HUDEP-2 (cell line): ENCODE results near the gene FARS2.
"Not testable (repeated sequence)": the region's sequence is repeated elsewhere in the genome, so short reads cannot be mapped to it uniquely, and the experiment has no call there.

Experiments used
- DNase-seq, 76 experiments: peaks; one replicate each; lab custom pipeline; 2025; ENCODE audit not compliant: unreplicated experiment in 76 of 76; lab: John Stamatoyannopoulos, UW

The FARS2 gene

GRCh38 chr6:5652406-5653137, 391.3 kb downstream of the FARS2 start:
- DNase-seq: no peak

DNA sequence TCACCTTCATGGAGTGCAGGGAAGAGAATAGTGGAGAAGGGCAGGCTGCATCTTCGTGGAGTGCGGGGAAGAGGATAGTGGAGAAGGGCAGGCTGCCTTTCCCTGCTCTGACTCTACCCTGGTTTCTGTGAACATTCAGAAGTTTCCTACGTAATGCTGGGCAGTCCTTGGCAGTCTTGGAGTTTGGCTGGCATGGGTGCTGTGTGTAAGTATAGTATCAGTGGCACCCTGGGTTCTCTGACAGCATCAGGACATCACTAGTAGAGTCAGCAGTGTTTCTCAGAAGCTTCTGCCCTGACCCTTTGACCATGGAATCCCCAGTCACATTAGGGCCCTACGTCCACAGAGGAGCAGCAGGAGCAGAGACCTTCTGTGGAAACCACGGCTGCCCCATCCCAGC, 392.5 kb downstream of the FARS2 start:
- no peak for DNase-seq

GRCh38 chr6:5656226-5656625, 394.9 kb downstream of the FARS2 start:
- no peak for DNase-seq

DNA sequence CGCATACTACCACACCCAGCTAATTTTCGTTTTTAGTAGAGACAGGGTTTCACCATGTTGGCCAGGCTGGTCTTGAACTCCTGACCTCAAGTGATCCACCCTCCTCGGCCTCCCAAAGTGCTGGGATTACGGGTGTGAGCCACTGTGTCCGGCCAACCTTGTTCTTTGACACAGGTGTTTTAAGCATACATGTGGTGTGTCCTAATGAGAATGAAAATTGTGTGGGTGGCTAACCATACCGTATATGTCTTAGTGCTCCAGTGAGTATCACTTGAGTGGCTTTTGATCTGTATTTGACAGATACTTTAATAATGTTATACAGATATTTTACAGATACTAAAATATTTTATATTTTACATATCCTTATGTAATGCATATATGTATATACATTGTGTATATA, 395.4 kb downstream of the FARS2 start:
- DNase-seq: not testable (repeated sequence)

GRCh38 chr6:5657684-5658430, 396.5 kb downstream of the FARS2 start:
- DNase-seq: no peak

DNA sequence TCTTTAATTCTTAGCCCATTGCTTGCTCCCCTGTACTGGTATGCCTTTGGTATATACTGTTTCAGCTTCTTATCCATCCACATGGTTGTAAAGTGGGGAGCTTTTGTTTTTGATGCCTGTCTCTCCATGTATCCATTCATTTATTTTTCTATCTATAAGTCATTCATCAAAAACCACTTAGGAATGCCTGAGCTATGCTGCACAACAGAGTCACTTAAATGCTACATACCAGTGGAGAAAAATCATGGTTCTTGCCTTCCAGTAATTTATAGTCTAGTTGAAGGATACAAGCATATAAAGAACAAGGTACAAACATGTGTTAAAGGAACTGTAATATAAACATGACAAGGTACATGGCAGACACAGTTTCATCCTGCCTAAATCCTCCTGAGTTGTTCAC, 398.2 kb downstream of the FARS2 start:
- no peak for DNase-seq

GRCh38 chr6:5660772-5661171, 399.5 kb downstream of the FARS2 start:
- no peak for DNase-seq

GRCh38 chr6:5662797-5663196, 401.5 kb downstream of the FARS2 start:
- DNase-seq: no peak

DNA sequence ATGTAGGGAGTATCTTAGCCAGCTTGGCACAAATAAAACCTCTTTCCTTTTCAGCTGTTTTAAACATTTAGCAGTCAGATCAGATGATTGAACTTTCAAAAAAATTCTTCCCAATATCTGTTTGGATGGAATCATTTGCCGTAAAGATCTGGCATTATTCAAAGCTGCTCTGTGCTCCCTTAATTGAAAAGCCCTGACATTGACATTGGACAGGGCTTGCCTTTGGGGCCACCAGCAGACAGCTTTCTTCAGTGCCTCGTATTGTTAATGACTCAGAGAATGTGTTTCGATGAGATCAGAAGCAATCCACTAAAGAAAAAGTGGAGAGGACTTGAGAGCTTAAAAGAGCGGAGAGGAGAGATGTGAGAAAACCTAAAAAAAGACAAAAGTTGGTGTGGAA, 401.9 kb downstream of the FARS2 start:
- DNase-seq: no peak

DNA sequence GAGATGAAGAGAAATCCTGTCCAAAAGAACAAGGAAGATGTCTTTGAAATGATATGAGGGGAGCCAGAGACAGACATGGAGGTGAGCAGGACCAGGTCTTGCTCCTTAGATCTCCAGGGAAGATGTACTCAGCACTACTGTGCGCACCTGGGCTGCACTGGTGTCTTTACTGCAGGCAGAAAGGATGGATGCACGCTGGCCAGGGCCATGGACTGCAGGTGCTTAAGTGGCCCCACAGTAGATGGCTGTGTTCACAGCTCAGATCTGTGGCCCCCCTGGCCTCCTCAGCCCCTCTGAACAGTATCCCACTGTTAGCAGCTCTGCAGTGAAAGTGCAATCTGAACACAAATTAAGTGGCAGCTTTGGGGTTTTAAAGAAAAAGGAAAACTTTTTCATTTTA, 402.4 kb downstream of the FARS2 start:
- DNase-seq: no peak

DNA sequence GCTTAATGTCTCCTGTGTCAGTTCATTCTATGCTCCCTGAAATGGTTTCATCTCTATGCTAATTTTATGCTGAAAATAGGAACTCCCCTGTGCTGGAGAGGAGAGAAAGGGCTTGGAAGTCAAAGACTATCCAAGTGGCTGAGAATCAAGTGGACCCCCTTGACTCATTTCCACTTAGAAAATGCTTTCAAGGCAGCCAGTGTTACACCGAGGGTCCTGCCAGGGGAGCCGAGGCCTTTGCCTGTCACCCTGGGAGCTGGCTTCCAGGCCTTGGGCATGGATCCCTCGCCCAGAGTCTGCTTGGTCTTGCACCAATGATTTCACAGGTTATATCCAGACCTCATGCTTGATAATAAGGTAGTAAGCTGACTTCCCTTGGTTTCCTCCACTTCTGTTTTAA, 402.8 kb downstream of the FARS2 start:
- DNase-seq: no peak

GRCh38 chr6:5665173-5665572, 403.9 kb downstream of the FARS2 start:
- DNase-seq: no peak

GRCh38 chr6:5665667-5666066, 404.4 kb downstream of the FARS2 start:
- no peak for DNase-seq

GRCh38 chr6:5666695-5667094, 405.4 kb downstream of the FARS2 start:
- DNase-seq: no peak

- no peak for DNase-seq
These were observed 406.4 kb downstream of the FARS2 start for GRCh38 chr6:5667737-5668136.

- DNase-seq: no peak
These were observed 409.1 kb downstream of the FARS2 start for GRCh38 chr6:5670381-5670780.

DNA sequence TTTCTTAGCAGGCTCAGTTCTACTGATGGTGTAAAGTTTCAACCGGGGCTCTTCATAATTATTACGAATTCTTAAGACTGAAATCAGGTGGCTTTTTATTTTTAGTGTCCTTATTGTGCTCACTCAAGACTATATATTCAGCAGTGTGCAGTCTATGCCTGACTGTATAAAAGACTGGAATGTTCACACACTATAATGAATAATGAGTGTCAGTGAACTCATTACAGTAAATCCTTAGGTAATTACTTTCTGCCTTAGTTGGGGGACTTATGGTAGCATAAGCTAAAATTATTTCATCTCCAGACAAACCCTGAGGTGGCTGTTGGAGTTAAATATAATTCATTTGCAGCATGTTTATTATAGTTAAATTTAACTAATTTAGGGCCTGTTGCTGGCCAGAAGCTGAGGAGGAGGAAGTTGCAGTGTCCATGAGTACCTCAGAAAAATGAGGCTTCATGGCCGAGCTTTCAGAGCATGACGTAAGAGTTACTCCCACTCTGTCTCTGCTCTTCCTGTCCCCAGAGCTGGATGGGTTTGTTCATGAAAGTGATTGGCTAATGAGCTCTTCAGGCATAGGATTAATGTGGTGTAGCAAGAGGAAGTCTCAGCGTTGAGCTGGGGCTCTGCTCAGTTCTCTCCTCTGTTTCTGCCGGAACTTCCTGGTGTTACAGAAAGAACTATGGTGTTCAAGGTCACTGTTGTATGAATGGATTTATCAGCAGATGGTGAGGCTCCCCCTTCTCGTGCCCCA, 409.7 kb downstream of the FARS2 start:
- no peak for DNase-seq

DNA sequence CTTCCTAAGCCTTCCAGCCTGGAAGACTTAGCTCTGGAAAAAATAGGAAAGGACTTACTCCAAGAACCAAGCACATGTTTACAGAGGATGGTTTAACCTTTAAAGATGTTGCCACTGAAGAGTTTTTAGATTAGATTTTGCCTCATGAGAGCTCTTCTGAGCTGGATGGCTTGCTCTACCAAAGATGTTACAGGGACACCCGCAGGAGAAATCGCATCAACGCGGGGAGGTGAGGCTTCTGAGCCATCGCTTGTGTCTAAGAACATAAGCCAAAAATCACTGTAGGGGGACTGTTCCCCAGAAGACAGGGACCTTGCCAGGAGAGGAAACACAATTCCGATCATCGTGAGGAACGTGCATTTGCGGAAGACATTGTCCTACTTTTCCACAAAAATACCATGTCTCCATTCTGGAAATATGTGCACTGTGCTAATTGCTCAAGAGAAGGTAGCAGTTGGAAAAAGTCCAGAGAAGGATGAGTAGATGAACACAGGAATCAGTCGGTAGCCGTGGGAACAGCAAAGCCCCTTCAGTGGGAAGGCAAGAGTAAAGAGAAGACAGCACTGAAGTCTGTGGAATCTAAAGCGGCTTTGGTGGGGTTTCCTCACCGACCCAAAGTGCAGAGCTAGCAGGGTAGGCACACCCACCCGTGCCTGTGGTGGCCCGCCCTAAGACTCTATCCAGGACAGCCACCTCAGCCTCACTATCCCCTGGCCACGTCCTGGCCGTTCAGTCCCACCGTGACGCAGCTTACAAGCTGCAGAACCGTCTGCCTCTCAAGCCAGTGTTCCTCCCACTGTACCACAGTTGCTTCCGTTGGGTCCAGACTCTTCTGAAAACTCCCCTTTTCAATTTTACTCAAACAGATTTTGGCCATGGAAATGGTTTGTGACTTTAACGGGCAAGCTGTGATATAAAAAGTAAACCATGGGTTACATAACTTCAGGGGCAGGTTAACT, 410.6 kb downstream of the FARS2 start:
- no peak for DNase-seq

DNA sequence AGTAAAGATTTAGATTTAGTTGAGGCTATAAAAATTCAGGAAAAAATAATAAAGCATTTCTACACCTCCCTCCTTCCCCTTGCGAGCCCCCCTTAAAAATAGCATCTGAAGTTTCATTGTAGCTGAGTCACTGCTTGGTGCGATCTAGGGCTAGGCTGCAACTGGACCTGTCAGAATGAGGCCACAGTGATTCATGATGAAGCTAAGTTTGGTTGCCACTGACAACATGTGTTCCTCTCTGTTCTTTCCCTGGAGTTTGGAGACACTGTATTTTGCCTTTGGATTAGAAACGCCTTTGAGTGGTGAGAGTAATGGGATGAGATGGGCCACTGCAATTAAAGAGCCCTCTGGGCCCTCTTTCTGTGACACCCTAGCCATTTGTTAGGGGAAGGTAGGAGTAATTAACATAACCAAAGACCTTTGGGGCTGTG, 411.3 kb downstream of the FARS2 start:
- DNase-seq: no peak

GRCh38 chr6:5673019-5673790, 411.9 kb downstream of the FARS2 start:
- DNase-seq: no peak
